Measurements from ENCODE around the gene NOS1.

- TF ChIP-seq CTCF (IDR thresholded peaks at IDR 0.05) = no peak
- TF ChIP-seq EP300 (IDR thresholded peaks at IDR 0.05) = no peak
- no peak for TF ChIP-seq POLR2A (IDR thresholded peaks at IDR 0.05)
Measured at GRCh38 chr12:117331691-117332090, 29.7 kb downstream of the NOS1 start.

Data from suprapubic skin (tissue), 3 donors.